GM12892 (cell line): ENCODE data around the gene INS.
"Not testable (repeated sequence)": the region's sequence is repeated elsewhere in the genome, so short reads cannot be mapped to it uniquely, and the experiment has no call there.

ENCODE experiments used
- DNase-seq: peaks from one replicate; pipeline ENCODE4 v3.0.0; 2011; ENCODE audit not compliant: insufficient read length
- FAIRE-seq: peaks from 2 replicates; lab custom pipeline; 2011; peaks lifted over from hg19 to GRCh38; lab: Jason Lieb, UNC
- POLR2A ChIP-seq: IDR thresholded peaks from 2 replicates; pipeline ENCODE4 v1.6.1; 2011; ENCODE audit warnings: low read depth, low read length, control low read depth
- POLR2AphosphoS5 ChIP-seq: IDR thresholded peaks from 2 replicates; pipeline ENCODE4 v1.6.1; 2011; ENCODE audit warnings: low read depth, low read length, control low read depth
- TAF1 ChIP-seq: IDR thresholded peaks from 2 replicates; pipeline ENCODE4 v1.6.1; 2011; ENCODE audit warnings: low read depth, mild to moderate bottlenecking, control low read depth, low read length, borderline replicate concordance

The INS gene

GRCh38 chr11:2195756-2196088, 34.7 kb upstream of the INS start:
- FAIRE-seq (no peak), DNase-seq (no peak)
- TF ChIP-seq TAF1 (no peak), POLR2A (no peak), POLR2AphosphoS5 (no peak)

GRCh38 chr11:2194877-2195755, 34.1 kb upstream of the INS start:
- peak; percentile 61 for DNase-seq
- no peak for FAIRE-seq
- TF ChIP-seq TAF1, result no peak
- no peak for TF ChIP-seq POLR2AphosphoS5
- no peak for TF ChIP-seq POLR2A

- FAIRE-seq, DNase-seq: not testable (repeated sequence)
Measured at GRCh38 chr11:2193888-2194595, 33.0 kb upstream of the INS start.

GRCh38 chr11:2193099-2193887, 32.3 kb upstream of the INS start:
- no peak for TF ChIP-seq POLR2AphosphoS5
- TF ChIP-seq POLR2A, result no peak
- TF ChIP-seq TAF1, result no peak
- DNase-seq (no peak), FAIRE-seq (no peak)

GRCh38 chr11:2192435-2192834, 31.4 kb upstream of the INS start:
- no peak for TF ChIP-seq POLR2A
- no peak for TF ChIP-seq POLR2AphosphoS5
- TF ChIP-seq TAF1, result no peak
- DNase-seq (no peak), FAIRE-seq (no peak)

GRCh38 chr11:2191883-2192282, 30.9 kb upstream of the INS start:
- no peak for TF ChIP-seq TAF1
- no peak for TF ChIP-seq POLR2AphosphoS5
- TF ChIP-seq POLR2A, result no peak
- FAIRE-seq (no peak), DNase-seq (no peak)

- FAIRE-seq (no peak), DNase-seq (no peak)
Measured at GRCh38 chr11:2190657-2191471, 29.9 kb upstream of the INS start.

GRCh38 chr11:2189938-2190656, 29.1 kb upstream of the INS start:
- FAIRE-seq, result no peak
- TF ChIP-seq TAF1 (no peak), POLR2AphosphoS5 (no peak)
- DNase-seq, result no peak

More at GRCh38 chr11:2190657-2191471, 29.9 kb upstream of the INS start:
- TF ChIP-seq POLR2AphosphoS5, result no peak

- TF ChIP-seq TAF1, result no peak
- no peak for TF ChIP-seq POLR2AphosphoS5
- no peak for TF ChIP-seq POLR2A
- DNase-seq (no peak), FAIRE-seq (no peak)
Measured at GRCh38 chr11:2188745-2189144, 27.7 kb upstream of the INS start.

GRCh38 chr11:2187280-2187707, 26.3 kb upstream of the INS start:
- DNase-seq, result no peak
- TF ChIP-seq POLR2AphosphoS5 (no peak), POLR2A (no peak), TAF1 (no peak)

More at GRCh38 chr11:2187280-2187707, 26.3 kb upstream of the INS start:
- FAIRE-seq, result no peak
